NCI-H1048 (cell line): ENCODE data around the gene CLK2.
A peak's percentile ranks its signal among the peaks of the same experiment; 100 is the strongest.
"Not testable (repeated sequence)": the region's sequence is repeated elsewhere in the genome, so short reads cannot be mapped to it uniquely, and the experiment has no call there.

Experiments
- DNase-seq: peaks from one replicate; lab custom pipeline; 2025; lab: John Stamatoyannopoulos, UW

CLK2 gene

DNA sequence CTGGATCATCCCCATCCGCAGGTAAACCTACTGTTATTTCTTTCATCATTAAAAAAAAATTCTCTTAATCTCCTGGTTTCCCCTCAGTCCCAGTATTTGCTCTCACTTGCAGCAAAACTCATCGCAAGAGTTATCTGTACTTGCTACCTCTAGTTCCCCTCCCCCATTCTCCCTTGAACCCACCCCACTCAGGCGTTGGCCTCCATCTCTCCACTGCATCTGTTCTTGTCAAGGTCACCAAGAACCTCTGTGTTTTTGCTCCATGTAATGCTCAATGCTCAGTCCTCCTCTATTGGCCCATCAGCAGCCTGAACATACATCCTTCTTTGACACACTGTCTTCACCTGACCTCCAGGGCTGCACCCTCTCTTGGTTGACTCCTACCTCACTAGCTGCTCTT is 23.4 kb upstream of the CLK2 start:
- no peak for DNase-seq

DNA sequence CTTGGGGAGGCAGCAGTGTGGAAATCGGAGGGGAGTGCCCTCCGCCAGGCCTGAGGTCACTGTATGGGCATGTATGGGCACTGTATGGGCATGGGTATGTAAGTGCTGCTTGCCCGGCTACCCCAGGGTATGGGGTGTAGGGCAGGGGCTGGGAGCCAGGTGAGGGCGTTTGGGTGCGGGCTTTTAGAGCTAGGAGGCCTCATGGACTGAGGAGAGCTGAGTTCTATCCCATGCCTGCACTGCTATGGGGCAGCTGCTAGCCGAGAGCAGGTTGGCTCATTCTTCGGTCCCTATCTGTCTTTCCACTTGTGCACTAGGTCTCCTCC is 22.6 kb upstream of the CLK2 start:
- DNase-seq = no peak

DNA sequence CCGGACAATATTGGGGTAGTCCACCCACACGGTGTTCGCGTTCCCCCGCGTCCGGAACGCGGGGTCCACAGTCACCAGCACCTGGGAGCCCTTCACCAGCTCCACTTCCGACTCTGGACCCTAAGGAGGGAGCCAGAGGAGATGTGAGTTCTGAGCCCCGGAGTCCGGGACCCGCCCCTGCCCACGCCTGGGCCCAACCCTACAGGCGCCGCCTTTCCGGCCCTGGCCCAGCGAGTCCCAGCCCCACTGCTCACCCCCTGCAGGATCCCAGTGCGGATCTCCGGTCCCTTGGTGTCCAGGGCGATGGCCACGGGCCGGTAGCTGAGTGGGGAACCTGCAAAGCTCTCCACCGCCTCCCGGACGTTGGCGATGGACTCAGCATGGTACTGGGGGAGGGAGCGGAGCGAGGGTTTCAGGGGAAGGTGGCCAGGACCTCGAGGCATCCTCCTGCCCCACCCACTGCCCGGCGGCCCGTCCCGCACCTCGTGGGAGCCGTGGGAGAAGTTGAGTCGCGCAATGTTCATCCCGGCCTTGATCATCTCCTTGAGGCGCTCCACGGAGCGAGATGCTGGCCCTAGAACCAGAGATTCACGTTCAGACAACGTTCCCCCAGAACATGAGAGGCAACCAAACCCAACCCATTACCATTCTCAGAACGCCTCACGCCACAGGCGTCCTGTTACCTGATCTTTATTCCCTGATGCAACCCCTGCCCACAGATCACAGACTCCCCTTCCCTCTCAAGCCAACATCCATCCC is 22.1 kb upstream of the CLK2 start:
- DNase-seq = no peak

DNA sequence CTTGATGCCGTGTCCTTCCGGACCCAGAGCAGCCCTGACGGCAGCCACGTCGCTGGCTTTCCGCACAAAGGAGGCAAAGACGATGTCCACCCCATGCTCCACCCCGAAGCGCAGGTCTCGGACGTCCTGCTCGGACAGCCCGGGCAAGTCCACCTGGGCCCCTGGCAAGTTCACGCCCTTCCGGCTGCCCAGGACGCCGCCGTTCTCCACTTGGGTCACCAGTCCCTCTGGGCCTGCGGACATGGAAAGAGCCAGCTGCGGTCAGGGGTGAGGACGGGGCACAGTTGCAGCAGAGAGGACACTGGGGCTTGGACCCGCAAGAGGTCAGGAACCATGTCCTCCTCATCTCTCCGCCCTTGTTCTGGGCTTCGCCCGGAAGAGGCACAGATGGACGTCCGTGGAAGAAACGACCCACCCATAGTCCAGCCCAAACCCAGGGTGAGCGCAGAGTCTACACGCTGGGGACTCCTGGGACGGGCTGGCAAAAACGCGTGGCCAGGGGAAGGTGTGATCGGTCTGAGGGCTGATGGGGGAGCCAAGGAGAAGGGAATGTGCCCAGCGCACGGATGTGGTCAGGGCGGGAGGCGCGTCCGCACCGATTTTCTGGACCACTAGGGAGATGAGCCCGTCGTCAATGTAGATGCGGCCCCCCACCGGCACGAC is 21.3 kb upstream of the CLK2 start:
- DNase-seq = no peak

DNA sequence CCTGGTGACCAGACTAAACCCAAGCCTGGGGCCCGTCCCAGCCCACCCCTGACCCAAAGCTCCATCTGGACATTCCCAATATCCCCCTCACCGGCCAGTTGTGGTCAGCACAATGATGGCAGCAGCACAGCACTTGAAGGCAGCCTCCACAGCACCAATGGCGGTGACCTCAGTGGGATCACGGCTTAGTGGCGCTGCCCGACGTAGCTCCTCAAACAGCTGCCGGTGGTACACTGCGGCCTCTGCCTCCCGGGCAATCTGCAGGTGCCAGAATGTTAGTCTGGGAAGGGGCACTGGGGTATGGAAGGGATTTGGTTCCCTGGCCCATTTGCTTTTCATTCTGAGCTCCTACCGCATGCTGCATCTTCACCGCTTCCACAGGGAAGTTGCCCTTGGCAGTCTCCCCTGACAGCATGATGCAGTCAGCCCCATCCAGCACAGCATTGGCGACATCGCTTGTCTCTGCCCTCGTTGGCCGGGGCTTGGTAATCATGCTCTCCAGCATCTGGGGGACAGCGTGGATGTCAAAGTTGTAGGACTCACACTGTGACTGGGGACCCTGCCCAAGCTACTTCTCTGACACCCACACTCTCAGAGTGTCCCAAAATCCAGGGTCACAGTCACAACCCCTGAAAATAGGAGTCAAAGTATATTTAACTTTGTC is 19.9 kb upstream of the CLK2 start:
- no peak for DNase-seq

DNA sequence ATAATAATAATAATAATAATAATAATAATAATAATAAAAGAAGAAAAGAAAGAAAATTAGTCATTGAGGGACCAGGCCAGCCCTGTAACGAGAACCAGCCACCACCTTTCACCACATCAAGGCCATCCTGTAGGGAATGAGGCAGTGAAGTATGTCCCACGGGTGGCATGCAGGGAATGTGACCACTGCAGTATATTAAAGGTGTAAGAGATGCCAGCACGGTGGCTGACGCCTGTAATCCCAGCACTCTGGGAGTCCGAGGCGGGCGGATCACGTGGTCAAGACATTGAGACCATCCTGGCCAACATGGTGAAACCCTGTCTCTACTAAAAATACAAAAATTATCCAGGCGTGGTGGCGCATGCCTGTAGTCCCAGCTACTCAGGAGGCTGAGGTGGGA is 17.7 kb upstream of the CLK2 start:
- not testable (repeated sequence) for DNase-seq

DNA sequence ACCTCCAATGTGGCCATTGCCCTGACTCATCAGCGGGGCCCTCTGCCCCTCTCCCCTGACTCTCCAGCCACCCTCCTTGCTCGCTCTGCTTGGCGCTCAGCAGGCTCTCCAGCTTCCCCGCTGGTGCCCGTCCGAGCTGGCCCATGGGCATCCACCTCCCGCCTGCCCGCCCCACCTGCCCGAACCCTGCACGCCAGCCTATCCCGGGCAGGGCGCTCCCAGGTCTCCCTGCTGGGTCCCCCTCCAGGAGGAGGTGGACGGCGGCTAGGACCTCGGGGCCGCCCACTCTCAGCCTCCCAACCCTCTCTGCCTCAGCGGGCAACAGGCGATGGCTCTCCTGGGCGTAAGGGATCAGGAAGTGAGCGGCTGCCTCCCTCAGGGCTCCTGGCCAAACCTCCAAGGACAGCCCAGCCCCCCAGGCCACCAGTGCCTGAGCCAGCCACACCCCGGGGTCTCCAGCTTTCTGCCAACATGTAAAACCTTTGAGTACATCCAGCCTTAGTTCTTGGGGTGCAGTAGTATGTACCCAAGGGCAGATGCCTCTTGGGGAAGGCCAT is 14.8 kb upstream of the CLK2 start:
- no peak for DNase-seq

DNA sequence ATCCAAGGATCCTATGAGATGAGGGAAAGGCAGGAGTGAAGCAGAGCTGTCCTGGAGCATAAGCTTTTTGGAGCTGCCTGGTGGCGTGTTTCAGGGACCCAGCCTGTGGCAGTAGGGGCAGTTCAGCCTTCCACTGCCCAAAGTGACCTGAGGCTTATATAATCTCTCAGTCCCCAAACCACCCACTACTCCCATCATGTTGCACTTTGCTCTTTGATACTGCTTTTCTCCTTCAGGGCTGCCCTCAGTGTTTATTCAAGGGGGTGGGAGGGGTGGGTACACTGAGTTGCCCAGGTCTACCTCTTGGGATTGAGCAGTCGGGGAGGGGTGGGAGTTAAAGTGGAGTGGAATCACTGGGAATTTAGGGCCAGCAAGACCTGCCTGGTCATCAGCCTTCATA is 13.2 kb upstream of the CLK2 start:
- no peak for DNase-seq

DNA sequence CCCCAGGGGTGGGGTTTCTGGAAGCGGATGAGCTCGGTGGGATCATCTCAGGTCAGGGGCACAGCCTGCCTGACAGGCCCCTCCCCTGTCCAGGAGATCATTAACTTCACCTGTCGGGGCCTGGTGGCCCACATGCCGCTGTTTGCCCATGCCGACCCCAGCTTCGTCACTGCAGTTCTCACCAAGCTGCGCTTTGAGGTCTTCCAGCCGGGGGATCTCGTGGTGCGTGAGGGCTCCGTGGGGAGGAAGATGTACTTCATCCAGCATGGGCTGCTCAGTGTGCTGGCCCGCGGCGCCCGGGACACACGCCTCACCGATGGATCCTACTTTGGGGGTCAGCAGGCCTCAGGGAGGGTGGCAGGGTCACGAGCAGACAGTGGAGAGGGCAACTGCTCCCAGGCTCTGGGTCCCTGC is 12.3 kb upstream of the CLK2 start:
- DNase-seq = no peak

DNA sequence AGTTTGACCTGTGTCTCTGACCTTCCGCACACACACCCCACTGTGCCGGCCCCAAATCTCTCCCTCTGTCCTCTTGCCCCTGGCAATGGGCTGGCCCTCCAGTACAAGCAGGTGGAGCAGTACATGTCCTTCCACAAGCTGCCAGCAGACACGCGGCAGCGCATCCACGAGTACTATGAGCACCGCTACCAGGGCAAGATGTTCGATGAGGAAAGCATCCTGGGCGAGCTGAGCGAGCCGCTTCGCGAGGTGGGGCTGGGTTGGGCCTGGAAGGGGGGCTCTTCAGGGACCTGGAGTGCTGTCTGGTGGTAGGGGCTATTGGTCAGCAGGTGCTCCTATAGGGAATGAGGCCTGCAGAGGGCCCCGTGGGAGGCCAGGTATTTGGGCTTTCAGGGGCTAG is 11.8 kb upstream of the CLK2 start:
- DNase-seq = no peak

DNA sequence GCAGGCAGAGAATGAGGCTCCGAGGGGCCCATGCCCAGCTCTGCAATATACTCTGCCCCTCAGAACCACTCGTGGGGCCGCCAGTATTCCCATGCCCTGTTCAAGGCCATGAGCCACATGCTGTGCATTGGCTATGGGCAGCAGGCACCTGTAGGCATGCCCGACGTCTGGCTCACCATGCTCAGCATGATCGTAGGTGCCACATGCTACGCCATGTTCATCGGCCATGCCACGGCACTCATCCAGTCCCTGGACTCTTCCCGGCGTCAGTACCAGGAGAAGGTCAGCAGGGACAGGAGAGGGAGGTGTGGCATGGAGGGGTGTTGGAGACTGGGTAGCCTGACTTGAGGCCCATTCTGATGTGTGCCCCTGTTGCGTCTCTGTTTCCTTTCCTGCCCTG is 11.2 kb upstream of the CLK2 start:
- DNase-seq = no peak

DNA sequence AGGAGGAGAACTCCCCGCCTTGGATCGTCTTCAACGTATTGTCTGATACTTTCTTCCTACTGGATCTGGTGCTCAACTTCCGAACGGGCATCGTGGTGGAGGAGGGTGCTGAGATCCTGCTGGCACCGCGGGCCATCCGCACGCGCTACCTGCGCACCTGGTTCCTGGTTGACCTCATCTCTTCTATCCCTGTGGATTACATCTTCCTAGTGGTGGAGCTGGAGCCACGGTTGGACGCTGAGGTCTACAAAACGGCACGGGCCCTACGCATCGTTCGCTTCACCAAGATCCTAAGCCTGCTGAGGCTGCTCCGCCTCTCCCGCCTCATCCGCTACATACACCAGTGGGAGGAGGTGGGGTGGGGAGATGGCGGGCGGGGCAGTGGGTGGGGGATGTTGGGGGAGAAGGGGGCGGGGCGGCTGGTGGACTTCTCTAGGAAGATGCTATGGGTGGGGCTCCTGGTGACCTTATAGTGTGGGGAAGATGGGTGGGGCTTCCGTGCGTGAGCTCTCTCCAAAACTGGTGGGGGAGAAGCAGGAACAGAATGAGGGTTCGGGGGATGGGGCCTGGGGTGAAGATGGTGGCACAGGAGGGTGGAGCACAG is 9.3 kb upstream of the CLK2 start:
- no peak for DNase-seq

DNA sequence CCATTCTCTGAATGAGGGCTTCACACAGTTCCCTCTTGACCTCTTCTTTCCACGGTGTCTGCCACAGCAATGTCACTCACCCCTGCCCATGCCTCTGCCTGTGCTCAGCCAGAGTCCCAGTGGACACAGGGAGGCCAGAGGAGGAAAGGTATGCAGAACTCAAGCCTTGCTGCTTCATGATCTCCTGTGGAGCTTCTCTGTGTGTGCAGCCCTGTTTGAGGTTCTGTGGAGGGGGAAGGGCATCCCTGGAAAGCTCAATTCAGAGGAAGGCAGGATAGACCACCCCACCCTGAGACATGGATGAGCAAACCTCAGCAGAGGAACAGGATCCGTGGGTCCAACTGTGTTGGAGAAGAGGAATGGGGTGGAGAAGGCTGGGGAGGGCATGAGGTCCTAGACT is 6.0 kb upstream of the CLK2 start:
- DNase-seq = no peak

DNA sequence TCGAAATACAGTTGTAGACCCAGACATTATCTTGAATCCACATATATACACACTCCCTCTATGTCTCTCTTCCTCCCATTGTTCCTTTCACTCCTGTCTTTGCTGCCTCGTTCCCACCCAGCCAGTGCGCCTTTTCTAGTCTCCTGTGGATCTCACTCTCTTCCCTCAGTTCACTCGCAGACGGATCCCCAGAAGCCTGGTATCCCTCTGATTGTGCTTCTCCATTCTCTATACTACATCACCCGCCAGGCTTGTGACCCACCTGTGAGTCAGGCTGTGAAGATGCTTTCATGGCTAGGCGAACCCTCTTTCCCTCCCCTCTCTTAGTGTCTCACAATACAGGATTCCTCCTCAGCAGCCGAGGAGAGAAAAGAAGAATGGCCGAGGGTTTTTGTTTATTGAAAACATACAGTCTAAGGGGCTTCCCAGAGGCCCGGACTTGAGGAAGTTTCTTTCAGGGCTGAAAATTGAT is 5.4 kb upstream of the CLK2 start:
- no peak for DNase-seq

DNA sequence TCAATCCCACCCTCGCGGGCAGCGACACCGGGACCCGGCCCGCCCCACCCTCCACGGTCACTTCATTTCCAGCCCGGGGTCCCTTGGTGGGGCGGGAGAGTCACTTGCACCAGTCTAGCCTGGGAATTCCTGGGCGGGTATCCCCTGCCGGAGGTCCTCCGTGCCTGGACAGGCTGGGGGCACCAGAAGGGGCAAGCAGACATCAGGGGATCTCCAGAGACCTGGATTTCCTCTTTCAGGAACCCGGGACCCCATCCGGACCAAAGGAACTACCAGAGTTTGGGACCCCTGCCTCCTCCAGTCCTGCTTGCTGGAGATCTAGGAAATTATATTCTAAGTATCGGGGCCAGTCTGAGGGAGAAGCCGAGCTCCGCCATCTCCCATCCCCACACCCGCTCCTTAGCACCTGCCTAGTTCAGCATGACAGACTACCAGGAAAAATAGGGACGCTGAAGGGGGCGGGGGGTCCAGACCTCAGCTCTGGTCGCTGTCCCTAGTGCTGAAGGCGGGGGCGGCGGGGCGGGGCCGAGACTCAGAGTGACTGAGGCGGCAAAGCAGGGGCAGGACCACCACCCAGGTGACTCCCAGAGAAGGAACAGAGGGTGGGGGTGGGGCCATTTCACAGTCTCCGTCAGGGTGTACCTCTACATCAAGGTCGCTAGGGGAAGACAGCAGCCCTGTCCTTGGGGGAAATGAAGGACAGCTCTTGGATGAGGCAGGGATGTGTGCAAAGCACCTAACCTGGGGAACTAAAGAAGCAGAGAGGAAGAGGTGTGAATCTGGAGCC is 4.8 kb upstream of the CLK2 start:
- DNase-seq = peak; percentile 55

DNA sequence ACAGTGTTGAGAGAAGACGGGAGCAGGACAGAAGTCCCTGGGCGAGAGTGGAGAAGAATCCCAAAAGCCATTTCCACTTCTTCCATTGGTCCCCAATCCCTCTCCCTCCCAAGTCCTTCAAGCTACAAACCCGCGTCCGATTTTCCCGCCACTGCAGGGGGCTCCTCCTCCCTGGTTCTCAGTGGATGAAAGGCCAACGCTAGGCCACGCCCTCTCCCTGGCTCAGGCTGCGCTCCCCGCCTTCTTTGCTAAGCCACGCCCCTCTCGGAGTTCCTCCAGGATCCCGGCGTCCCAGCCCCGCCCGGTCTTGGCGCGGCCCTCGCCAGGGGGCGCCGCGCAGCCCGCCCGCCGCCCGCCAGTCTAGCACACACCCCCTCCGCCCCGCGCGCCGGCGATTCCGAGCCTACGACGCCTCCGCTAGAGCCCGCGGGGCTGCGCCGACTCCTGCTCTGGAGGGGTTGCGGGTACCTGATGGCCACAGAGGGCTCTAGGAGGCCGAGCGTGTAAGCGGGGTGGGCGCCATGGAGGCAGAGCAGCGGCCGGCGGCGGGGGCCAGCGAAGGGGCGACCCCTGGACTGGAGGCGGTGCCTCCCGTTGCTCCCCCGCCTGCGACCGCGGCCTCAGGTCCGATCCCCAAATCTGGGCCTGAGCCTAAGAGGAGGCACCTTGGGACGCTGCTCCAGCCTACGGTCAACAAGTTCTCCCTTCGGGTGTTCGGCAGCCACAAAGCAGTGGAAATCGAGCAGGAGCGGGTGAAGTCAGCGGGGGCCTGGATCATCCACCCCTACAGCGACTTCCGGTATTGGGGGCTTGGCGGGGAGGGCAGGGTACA is 4.0 kb upstream of the CLK2 start, which contains the start of gene HCN3:
TSS of gene HCN3 (plus strand) at position 394 of the 832 bp plus-strand sequence. CDS start at position 522, 128 bp downstream.
- peak; percentile 99 for DNase-seq

DNA sequence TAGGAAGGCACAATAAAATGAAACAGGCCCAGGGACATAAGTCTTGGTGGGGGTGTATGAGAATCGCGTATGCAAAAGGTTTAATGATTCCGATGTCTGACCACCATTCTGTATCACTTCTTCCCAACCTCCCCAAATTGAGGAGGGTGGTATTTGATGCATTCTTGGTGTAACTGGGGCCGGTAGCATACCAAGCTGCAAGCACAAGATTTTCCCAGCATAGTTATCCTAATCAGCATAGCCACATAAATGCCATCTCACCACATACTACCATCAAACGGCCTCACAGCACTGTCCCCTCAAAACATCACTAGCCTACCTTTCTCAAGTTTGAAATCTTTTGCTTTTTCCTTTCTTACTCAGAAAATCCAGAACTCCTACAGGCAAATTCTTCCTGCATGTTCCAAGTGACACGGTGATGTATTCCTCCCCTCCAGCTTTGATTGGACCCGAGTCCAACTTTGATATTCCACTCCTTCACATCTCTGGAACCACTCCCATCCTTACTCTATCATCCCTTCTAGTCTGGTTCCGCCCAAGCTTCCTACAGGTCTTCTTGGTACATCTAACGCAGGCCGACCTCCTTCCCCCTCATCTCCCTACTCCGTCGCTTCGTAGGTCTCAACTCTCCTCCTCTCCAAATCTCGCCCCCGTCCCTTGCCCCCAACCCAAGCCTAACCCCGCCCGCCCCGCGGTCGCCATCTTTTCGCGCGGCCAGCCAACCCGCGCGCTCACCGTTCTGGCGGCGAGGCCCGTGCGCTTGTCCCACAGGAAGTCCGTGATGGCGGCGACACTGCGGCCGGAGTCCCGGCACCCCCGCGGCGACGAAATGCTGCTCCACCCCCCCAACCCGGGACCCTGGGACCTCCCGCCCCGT is 600 bp downstream of the CLK2 start:
- DNase-seq = peak; percentile 56

DNA sequence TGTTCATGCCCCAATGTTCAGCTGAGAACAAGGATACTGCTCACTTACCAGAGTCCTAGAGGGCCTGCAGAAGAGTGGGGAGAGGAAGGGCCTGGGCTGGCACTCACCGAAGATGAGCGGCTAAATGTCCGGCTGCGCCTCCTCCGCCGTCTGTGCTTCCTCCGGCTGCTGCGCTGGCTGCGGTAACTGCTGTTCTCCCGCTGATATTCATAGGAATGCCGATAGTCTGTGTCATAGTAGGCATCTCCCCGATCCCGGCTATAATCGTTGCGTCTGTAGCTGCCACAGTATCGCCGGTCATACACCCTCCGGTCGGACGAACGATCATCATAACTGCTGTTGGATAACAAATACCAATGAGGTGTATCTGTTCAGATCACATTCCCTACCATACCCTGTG is 3.9 kb downstream of the CLK2 start:
- no peak for DNase-seq

DNA sequence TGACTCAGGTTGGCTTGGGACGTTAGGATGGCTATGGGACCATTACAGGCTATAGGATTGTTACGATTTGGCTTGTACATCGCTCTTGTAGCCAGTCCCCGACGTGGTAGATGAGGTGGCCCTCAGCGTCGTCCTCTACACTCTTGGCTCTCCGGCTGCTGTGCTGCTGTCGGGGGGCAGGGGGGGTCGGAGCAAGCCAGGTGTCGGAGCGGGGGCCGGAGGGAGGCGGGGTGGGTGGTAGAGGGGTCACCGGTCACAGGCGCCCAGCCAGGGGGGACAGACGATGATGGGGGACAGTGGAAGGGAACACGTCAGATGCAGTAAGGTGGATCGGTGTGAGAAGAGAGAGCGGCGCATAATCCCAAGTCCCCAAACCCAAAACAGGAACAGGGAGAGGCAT is 4.7 kb downstream of the CLK2 start:
- DNase-seq = no peak

DNA sequence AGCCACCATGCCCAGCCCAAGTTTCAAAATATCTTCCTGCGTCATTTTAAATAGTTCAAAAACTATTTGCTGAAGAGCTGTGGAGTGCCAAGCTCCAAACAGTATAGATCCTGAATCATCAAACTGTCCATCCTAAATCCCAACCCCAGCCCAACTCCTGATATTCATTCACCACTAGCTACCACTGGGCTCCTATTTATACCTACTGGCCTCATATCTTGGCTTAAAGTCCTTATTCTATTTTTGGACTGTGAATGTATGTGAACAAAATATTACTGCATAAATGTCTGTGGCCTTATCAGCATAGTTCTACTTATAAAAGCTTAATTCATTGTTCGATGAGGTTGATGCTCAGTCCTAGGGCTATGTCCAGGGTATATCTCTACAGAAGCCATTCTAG is 5.9 kb downstream of the CLK2 start:
- DNase-seq = no peak
